ENCODE results near the gene TUBA4A. TPM values are rescaled to one million over a fixed set of nuclear protein-coding genes. Genes with fewer than 3 reads are reported as not detected.

The TUBA4A gene
- total and polyA plus RNA-seq, 2 experiments from 2014 or later: 44.3 to 77.7 TPM

GRCh38 chr2:219246559-219246958, 7.2 kb downstream of the TUBA4A start:
- no peaks in the 10 kb centered on the region for H3K9me2 ChIP-seq (ENCODE audit: insufficient read depth)
- Mint-ChIP-seq H3K36me3 (ENCODE audit: low read depth) (peaks cover 40% of the 10 kb centered on the region), H3K27ac (no peak overlapping the region), H3K4me1 (peaks cover 33% of the 10 kb centered on the region), H3K4me3 (peak overlapping the region; percentile 96), H3K27me3 (ENCODE audit: insufficient read depth, low read depth, poor library complexity) (peaks cover 10% of the 10 kb centered on the region), H3K9me3 (no peaks in the 10 kb centered on the region)
- H3K4me3 ChIP-seq: 0 out of 2 replicates have a peak overlapping the region, but pooled peaks have one; percentile 83
- DNase-seq (ENCODE audit: low spot score) (no peak), ATAC-seq (no peak)
- H2AFZ ChIP-seq: no peak overlapping the region
- no peaks in the 10 kb centered on the region for H4K20me1 ChIP-seq (replicated peaks; ENCODE audit: insufficient read depth)
- no peak for TF ChIP-seq NANOG (IDR thresholded peaks at IDR 0.05; ENCODE audit: borderline replicate concordance)
- TF ChIP-seq POLR2AphosphoS5 (IDR thresholded peaks at IDR 0.05; ENCODE audit: low read depth): no peak
- TF ChIP-seq ZNF114 (CRISPR knock-in tag; IDR thresholded peaks at IDR 0.05): no peak
- TF ChIP-seq CREB1 (CRISPR knock-in tag; IDR thresholded peaks at IDR 0.05; ENCODE audit: low read depth): no peak
- no peak for TF ChIP-seq STAT1 (IDR thresholded peaks at IDR 0.05; ENCODE audit: unreplicated experiment)
- TF ChIP-seq ZNF331 (CRISPR knock-in tag; IDR thresholded peaks at IDR 0.05; ENCODE audit: low read depth): no peak
- TF ChIP-seq JUNB (IDR thresholded peaks at IDR 0.05; ENCODE audit: unreplicated experiment): no peak
- TF ChIP-seq ZNF462 (CRISPR knock-in tag; IDR thresholded peaks at IDR 0.05): no peak
- no peak for TF ChIP-seq ETS1 (IDR thresholded peaks at IDR 0.05)
- H3F3A ChIP-seq (replicated peaks; ENCODE audit: low read depth): no peaks in the 10 kb centered on the region
- peak overlapping the region; percentile 95; the same call in 1 of the 2 replicates for H3K4me2 ChIP-seq
- H3K27me3 ChIP-seq (ENCODE audit: insufficient read depth): no peaks in the 10 kb centered on the region
- H3K36me3 ChIP-seq (ENCODE audit: insufficient read depth): peaks cover 3% of the 10 kb centered on the region; the same call in 1 of the 2 replicates
- H3K4me1 ChIP-seq (ENCODE audit: insufficient read depth): peaks cover 8% of the 10 kb centered on the region
- 0 out of 2 replicates have a peak, but pooled peaks cover 4% of the 10 kb centered on the region for H3K79me2 ChIP-seq (replicated peaks; ENCODE audit: insufficient read depth)
- no peak overlapping the region for H3K27ac ChIP-seq (ENCODE audit: low read depth)
